AG04450 (cell line): ENCODE results near the gene COL5A3. TPM values are rescaled to one million over a fixed set of nuclear protein-coding genes. Genes with fewer than 3 reads are reported as not detected.
"Not testable (repeated sequence)": the region's sequence is repeated elsewhere in the genome, so short reads cannot be mapped to it uniquely, and the experiment has no call there.

Experiments used
- CTCF ChIA-PET: fragments of 300-600, 350-600 bp; formaldehyde crosslinking; extraction: SDS; loops from one replicate; lab custom pipeline; 2022; ENCODE audit warnings: antibody characterized with exemption, inconsistent platforms; lab: Charles Lee
- POLR2A ChIA-PET: fragments of 350-600 bp; formaldehyde crosslinking; extraction: SDS; loops from one replicate; lab custom pipeline; 2021; ENCODE audit warnings: antibody characterized with exemption, inconsistent platforms; lab: Yijun Ruan, JAX
- DNase-seq: peaks from one replicate; pipeline ENCODE4 v3.0.0-alpha.2; 2011; ENCODE audit warnings: low read depth, low spot score
- H3K27ac ChIP-seq: one replicate; pipeline ENCODE4 v1.5.1; 2012; ENCODE audit warnings: low read depth, low read length, control low read depth
- H3K27me3 ChIP-seq: one replicate; pipeline ENCODE4 v1.6.0; 2012; ENCODE audit warnings: low read length; ENCODE audit not compliant: control insufficient read depth, insufficient read depth
- H3K4me3 ChIP-seq: 2 replicates; pipeline ENCODE4 v1.5.1; 2011; ENCODE audit warnings: mild to moderate bottlenecking, low read depth, low read length, control low read depth
- H3K9me3 ChIP-seq: 2 replicates; pipeline ENCODE4 v1.5.1; 2012; ENCODE audit warnings: low read length; ENCODE audit not compliant: control insufficient read depth, insufficient read depth
- polyA plus RNA-seq: library from polyadenylated mRNA; depleted of rRNA; stranded (reverse); fragments of >200 nt; gene quantifications from 2 replicates; pipeline ENCODE4 v1.2.3, GENCODE V29; 2011
- TF ChIP-seq, protein P1 (sequence below): IDR thresholded peaks from 2 replicates; pipeline ENCODE4 v1.5.1; 2011; ENCODE audit warnings: low read depth, low read length, control low read depth, inconsistent platforms

The COL5A3 gene
- polyA plus RNA-seq, 1 experiment = 1.6 TPM

DNA sequence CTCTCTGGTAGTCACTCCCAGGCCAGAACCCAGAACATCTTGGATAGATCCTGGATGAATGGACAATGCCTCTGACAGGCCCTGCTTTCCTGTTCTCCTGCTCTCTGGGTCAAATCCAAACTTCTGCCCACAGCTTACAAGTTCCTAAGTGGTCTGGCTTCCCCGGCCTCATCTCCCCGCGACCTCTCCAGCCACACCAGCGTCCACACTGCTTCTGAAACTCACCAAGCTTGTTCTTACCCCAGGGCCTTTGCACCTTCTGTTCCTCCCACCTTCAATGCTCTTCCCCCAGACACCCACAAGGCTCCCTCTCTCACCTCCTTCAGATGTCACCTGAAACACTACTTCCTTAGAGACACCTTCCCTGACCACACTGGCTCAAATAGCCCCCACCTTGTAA is 77.5 kb downstream of the COL5A3 start:
- H3K27ac ChIP-seq = no peak overlapping the region
- H3K9me3 ChIP-seq = no peaks in the 10 kb centered on the region; the same call in 1 of the 2 replicates
- CTCF ChIA-PET = interaction anchor here (0.7 to 5.9 kb wide), 14 partner anchors 22 to 456 kb away, joined by 3 to 102 read pairs (median 4); no protein-coding TSS in a partner anchor
- no peak for DNase-seq
- no peak overlapping the region for H3K4me3 ChIP-seq
- TF ChIP-seq, protein P1, sequence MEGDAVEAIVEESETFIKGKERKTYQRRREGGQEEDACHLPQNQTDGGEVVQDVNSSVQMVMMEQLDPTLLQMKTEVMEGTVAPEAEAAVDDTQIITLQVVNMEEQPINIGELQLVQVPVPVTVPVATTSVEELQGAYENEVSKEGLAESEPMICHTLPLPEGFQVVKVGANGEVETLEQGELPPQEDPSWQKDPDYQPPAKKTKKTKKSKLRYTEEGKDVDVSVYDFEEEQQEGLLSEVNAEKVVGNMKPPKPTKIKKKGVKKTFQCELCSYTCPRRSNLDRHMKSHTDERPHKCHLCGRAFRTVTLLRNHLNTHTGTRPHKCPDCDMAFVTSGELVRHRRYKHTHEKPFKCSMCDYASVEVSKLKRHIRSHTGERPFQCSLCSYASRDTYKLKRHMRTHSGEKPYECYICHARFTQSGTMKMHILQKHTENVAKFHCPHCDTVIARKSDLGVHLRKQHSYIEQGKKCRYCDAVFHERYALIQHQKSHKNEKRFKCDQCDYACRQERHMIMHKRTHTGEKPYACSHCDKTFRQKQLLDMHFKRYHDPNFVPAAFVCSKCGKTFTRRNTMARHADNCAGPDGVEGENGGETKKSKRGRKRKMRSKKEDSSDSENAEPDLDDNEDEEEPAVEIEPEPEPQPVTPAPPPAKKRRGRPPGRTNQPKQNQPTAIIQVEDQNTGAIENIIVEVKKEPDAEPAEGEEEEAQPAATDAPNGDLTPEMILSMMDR = no peak
- POLR2A ChIA-PET = no interaction called here
- peaks cover 22% of the 10 kb centered on the region for H3K27me3 ChIP-seq

DNA sequence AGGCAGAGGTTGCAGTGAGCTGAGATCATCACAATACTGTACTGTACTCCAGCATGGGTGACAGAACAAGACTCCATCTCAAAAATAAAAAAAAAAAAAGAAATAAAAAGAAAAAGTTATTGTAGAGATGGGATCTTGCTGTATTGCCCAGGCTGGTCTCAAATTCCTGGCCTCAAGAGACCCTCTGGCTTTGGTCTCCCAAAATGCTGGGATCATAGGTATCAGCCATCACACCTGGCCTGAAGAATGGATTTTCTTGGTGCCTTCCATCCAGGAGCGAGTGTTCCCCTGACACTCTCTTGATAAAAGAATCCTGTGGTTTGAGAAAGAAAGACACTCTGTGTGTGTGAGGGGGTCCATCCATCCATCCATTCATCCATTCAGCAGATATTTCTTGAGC is 78.7 kb downstream of the COL5A3 start:
- Histone ChIP-seq H3K4me3 (no peak overlapping the region), H3K27ac (no peak overlapping the region), H3K9me3 (no peaks in the 10 kb centered on the region; the same call in 1 of the 2 replicates), H3K27me3 (peaks cover 16% of the 10 kb centered on the region)
- no peak for DNase-seq
- ChIA-PET CTCF (interaction anchor here (0.7 to 5.9 kb wide), 15 partner anchors 19 to 649 kb away, joined by 3 to 102 read pairs (median 3); no protein-coding TSS in a partner anchor), POLR2A (interaction anchor here (0.6 kb wide), 1 partner anchor 451 kb away, joined by 7 read pairs; no protein-coding TSS in a partner anchor)
- TF ChIP-seq, protein P1 = no peak

DNA sequence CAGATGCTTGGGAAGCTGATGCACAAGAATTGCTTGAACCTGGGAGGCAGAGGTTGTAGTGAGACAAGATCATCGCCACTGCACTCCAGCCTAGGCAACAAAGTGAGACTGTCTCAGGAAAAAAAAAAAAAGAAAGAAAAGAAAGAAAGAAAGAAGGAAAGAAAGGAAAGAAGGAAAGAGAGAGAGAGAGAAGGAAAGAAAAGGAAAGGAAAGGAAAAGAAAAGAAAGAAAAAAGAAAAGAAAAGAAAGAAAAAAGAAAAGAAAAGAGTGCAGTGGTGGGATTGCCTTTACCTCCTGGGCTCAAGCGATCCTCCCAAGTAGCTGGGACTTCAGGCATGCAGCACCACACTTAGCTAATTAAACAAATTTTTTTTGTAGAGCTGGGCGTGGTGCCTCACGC is 86.9 kb downstream of the COL5A3 start:
- TF ChIP-seq, protein P1 = no peak
- Histone ChIP-seq H3K9me3 (no peaks in the 10 kb centered on the region), H3K27ac (no peak overlapping the region), H3K27me3 (no peaks in the 10 kb centered on the region), H3K4me3 (no peak overlapping the region)
- ChIA-PET CTCF (interaction anchor here (0.6 to 2.4 kb wide), 3 partner anchors 10 to 84 kb away, joined by 3 to 14 read pairs (median 6); no protein-coding TSS in a partner anchor), POLR2A (no interaction called here)
- no peak for DNase-seq

DNA sequence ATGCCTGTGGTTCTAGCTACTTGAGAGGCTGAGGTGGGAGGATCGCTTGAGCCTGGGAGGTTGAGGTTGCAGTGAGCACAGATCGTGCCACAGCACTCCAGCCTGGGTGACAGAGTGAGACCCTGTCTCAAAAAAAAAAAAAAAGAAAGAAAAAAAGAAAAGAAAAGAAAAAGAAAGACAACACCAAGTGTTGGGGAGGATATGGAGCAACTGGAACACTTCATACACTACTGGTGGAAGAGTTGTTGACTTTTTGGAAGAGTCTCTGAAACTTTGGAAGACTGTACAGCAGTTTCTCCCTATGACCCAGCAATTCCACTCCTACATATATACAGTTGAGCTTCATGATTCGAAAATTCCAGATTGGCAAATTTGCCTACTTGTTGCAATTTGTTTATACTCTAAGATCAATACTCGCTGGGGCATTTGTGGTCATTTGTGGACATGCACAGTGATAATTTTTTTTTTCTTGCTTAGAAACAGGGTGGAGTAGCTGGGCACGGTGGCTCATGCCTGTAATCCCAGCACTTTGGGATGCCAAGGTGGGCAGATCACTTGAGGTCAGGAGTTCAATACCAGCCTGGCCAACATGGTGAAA is 87.4 kb downstream of the COL5A3 start:
- H3K27ac ChIP-seq, DNase-seq, H3K27me3 ChIP-seq, H3K9me3 ChIP-seq, H3K4me3 ChIP-seq, POLR2A ChIA-PET: not testable (repeated sequence)
- CTCF ChIA-PET = interaction anchor here (0.6 to 1.2 kb wide), 4 partner anchors 9 to 105 kb away, joined by 3 to 5 read pairs (median 4); no protein-coding TSS in a partner anchor

DNA sequence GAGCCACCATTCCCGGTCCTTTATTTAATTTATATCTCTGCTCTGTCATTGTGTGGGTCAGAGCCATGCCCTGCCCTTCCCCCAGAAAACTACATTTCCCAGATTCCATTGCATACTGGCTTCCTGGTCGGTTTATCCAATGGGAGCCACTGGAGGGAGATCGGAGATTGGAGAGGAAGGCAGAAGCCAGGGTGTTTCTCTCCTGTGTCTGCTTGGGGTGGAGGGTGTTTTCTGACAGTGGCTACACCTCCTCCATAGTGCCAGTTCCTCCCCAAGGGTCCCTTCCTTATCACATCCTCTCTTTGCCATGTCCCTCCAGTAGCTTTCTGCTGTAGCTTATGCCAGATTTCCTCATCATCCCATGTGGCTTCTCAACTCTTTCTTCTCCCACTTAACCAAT is 93.0 kb downstream of the COL5A3 start:
- POLR2A ChIA-PET = no interaction called here
- DNase-seq = no peak
- TF ChIP-seq, protein P1 = no peak
- Histone ChIP-seq H3K9me3 (no peaks in the 10 kb centered on the region), H3K27me3 (peaks cover 9% of the 10 kb centered on the region), H3K27ac (no peak overlapping the region), H3K4me3 (no peak overlapping the region)
- CTCF ChIA-PET = interaction anchor here (0.6 to 1.4 kb wide), 2 partner anchors 110 to 303 kb away, joined by 3 read pairs; no protein-coding TSS in a partner anchor
